NCI-H510A treated with DMSO at 0.1 percent for 48 hours (cell line): Measurements from ENCODE around the gene KIAA0930.

ENCODE experiments used
- DNase-seq: peaks from one replicate; lab custom pipeline; 2025; lab: John Stamatoyannopoulos, UW

Gene KIAA0930

DNA sequence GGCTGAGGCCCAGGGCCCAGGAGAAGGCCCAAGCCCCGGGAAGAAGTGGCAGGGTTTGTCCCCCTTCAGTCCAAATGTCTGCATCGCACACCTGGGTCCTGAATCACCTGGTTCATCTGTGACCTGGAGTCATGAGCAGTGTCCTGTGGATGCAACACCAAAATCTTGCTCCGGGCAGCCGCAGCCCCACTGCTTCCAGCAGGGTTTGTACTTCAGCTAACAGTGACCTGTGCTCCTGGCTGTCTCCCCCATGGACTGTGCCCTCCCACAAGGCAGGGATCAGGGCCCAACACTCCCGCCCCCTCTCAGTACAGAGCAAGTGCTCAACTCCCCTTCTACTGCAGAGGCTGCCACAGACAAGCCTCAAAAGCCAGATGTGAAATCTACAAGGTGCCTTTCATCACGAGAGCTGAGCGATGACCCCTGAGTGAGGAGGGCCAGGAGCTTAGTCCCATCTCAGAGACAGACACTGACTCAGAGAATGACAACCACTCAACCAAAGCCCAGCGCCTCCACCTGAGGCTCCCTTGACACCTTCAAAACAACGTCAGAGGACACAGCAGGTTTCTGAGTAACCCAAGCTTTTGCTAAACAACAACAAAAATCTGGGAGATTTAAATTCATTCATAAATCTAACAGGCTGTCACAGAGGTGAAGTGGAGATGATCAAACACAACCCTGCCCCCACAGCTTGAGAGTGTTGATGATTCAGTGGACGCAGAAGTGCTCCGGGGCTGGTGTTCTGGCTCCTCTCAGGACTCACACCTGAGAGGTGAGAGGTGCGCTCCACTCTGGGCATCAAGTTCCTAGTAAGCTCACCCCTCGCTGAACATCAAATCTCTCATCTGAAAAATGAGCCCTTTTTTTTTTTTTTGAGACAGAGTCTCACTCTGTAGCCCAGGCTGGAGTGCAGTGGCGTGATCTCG lies 3.4 kb downstream of the KIAA0930 start:
- DNase-seq: peak; percentile 73

DNA sequence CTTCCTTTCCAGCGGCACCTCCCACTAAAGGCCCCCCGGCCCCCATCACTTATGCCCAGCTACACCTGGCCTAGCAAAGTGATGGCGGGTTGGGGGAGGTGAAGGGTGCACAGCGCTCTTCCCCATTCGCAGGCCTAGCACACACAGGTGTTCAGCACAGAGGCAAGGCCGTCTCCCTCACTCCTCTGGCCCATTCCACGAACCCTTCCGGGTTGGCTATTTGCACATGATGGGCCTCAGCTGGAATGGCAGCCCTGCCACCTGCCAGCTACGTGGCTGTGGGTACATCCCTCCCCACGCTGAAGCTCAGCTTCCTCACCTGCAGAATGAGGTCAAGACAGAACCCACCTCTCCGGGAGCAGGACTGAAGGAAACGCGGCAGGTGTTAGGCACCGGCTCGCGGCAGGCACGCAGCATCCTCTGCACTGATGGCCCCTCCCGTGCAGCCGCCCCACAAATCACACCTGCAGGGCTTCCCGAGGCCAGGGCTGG lies 4.8 kb downstream of the KIAA0930 start:
- peak; percentile 22 for DNase-seq

DNA sequence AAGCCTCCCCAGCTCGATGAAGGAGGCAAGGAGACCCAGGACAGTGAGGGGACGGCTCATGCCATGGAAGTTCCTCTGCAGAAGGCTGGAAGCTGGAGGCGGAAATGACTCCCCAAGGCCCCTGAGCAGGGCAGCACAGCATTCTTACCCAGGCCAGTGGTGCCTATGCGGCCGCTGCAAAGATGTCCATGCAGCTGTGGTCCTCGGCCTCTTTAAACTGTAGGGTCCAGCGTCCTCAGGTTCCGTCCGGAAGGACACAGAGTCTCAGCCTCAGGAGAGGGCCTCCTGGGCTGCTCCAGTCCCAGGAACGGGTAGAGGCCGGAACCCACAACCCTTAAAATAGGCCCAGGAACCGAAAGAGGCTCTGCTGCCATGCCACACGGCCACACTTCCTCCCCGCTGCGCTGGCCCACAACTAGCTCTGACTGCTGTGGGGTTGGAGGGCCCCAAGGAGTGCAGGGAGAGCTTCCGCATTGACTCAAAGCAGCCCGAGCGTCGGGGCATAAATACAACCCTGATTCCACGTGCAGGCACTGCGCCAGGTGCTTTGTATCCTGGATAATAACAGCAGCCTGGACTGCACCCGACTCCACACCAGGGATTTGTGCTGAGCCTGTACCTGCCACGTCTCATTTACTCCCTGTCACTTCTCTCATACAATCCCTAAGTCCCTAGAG lies 5.5 kb downstream of the KIAA0930 start:
- DNase-seq: no peak

DNA sequence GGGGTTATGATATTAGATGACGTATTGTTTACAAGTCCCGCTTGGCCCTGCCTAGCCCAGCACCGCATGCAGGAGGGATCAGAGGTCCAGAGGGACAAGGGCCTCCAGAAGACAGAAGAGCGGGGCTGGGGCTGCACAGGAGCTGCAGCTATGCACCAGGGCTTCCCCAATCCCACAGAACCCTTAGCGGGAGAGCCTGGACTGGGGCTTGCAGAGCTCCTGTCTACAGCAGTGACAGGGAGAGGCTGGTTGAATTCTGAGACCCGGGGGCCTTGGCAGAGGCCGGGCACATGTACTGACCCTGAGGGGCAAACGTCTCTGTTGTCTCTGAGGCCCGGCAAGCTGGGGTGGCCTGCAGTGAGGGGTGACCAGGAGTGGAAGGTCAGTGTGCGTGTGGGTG lies 6.9 kb downstream of the KIAA0930 start:
- no peak for DNase-seq

DNA sequence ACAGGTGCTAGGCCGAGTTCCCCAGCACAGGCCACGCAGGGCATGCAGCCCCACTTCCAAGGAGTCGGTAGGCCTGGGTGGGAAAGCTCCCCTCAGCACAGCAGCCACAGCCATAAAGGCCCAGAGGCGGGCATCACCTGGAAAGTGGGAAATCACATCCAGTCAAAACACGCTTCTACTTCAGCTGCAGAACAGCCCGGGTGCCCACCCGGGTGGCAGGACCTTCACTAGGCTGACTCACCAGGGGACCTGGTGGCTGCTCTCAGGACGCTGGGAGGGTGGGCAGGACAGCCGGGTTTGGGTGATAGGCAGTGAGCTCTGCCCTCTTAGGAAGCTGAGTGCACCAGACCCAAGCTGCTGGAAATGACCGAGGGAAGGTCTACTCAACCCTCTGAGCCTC lies 7.3 kb downstream of the KIAA0930 start:
- no peak for DNase-seq

DNA sequence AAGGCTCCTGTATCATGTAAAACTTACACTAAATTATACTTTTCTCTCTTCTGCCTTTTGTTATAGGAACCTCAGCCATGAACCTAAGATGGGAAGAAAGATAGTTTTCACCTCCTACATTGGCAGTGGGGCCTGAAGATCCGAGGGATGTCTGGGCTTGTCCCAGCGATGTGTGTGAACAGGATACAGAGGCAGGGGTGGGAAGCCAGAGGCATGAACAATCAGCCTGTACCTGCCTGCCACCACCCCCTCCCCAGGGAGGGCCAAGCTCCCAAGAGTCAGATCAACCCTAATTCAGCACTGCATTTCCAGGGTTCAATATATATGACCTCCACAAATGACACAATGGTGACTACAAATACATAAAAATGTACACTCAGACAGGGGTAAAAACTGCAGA lies 9.4 kb downstream of the KIAA0930 start:
- no peak for DNase-seq

DNA sequence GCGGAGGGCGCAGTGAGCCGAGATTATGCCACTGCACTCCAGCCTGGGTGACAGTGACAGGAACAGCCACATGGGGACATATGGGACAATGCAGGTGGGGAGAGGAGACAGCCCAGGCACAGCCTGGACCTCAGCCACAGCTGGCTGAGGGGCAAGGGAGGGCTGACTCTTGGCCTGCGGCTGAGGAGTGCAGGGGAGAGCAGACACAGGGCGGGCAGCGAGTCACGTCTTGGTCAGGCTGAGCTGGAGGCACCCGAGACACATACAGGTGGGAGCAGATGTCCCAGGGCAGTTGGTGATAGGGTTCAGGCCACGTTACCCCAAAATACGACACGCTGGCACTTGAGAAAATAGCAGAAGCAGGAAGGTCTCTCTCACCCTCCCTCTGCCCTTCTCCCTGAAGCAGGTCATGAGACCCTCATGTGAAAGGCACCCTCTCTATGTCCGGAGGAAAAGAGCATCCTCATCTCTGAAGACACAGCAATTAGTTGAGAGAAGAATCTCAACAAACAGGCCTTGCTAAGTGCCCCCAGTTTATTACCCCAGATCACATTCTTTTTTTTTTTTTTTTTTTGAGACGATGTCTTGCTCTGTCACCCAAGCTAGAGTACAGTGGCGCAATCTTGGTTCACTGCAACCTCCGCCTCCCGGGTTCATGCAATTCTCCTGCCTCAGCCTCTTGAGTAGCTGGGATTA lies 10.5 kb downstream of the KIAA0930 start:
- no peak for DNase-seq

DNA sequence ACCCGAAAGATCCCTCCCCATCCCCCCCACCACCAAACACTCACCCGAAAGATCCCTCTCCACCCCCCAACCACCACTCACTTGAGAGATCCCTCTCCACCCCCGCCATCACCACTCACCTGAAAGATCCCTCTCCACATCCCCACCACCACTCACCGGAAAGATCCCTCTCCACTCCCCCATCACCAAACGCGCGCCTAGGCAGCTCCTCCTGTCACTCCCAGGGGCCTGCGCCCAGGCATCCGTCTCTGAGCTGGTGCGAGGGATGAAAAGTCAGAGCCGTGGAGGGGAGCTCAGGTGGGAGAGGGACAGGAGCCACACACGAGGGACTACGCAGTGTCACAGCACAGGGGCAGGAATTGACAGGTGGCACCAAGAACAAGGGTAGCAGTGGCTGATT lies 11.5 kb downstream of the KIAA0930 start:
- DNase-seq: no peak

DNA sequence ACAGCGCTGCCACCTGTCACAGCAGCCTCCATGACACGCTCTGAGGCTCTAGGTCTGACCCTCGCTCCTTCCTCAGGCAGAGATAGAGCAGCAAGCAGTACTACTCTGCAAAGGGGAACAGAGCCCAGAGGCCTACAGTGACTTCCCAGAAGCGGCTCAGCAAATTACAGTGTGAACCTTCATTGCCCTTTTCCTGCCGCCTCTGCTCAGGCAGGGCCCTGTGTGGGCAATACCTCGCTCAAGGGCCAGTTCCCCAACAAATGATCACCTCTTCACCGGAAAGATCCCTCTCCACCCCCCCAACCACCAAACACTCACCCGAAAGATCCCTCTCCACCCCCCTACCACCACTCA lies 12.3 kb downstream of the KIAA0930 start:
- no peak for DNase-seq

DNA sequence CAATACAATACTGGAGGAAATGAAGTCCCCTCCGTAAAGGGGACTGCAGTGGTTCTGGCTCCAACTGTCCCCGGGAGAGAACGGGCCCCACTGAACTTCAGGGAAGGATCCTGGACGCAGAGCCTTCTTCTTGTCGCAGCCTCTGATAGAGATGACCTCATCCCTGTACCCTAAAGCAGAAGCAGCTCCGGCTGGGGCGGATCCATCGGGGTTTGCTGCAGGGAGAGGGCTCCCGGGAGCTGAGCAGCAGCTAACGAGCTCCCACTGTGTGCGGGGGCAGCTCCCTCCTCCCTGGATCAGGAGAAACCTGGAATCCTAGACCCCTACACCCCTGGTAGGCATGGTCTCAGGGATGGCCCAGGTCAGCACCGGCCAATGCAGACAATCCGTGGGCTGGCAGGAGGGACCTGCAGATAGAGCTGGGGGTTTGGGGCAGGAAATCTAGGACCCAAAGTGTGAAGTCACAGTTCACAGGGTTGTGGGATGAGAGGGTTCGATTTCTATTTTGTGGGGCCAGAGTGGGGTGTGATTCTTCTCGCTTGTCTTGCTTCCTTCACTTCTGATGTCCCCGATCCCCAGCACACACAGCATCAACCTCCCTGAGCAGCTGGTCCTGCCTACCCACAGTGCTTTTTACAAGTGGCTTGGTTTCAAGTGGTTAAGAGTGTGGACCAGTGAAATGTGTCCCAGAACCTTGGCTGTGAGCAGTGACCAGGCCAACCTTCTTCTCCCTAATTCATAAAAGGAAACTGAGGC lies 12.9 kb downstream of the KIAA0930 start:
- DNase-seq: no peak

DNA sequence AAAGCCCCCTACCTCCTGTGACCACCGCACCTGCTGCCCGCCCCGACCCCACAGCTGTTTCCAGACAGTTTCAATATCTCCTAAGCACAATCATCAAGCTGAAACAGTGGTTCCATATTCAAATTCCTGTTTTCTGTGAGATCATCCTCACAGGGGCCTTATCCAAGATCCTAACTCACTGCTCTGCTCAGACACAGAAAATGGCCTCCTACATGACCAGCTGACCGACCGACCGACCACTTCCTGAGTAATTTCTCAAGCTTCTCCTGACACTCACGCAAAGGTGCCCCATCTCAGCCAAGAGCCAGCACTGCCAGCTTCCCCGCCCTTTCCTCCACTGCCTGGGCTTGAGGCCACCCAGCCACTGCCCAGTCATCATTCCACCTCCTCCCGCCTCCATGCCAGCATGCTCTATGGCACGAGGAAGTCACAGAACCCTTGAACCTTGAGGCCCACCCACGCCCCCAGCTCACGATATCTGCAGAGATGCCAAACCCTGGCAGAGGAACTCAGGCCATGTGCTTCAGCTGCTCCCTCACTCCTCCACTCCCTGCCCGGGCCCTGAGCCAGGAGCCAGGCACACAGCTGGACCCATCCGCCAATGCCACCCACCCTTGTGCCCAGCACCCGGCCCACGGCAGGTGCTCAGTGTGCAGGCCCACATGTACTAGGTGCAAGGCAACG lies 14.0 kb downstream of the KIAA0930 start:
- DNase-seq: no peak

DNA sequence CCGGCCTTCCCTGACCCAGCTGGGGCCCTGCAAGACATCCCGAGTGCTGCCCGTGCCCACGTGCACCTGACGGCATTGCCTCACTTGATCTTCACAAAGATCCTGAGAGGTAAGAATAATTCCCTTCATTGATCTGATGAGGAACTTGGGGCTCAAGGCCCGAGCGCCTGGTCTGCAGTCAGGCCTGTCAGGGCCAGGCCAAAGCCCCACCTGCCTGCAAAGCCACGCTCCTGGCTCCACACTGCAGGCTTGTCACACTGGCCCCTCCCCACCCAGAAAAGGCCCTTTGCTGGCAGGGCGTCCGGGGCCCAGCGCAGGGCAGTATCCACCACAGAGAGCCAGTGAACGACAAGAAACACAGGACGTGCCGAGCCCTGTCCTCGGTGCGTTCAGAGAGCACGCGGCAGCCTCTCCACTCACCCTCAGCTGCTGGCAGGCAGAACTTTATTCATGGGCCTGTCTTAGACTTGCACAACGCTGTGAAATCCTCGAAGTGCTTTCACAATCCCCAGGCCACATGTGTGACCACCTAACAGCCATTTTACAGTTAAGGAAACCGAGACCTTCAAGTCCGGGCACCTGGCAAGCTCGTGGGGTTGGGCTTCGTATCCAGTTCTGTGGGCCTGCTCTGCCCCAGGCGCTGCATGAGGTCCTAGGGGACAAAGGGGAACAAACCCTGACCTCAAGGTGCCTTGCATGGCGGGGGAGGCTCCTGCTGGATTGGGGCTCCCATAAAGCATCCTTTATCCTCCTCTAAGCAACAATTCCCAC lies 14.8 kb downstream of the KIAA0930 start:
- DNase-seq: no peak

DNA sequence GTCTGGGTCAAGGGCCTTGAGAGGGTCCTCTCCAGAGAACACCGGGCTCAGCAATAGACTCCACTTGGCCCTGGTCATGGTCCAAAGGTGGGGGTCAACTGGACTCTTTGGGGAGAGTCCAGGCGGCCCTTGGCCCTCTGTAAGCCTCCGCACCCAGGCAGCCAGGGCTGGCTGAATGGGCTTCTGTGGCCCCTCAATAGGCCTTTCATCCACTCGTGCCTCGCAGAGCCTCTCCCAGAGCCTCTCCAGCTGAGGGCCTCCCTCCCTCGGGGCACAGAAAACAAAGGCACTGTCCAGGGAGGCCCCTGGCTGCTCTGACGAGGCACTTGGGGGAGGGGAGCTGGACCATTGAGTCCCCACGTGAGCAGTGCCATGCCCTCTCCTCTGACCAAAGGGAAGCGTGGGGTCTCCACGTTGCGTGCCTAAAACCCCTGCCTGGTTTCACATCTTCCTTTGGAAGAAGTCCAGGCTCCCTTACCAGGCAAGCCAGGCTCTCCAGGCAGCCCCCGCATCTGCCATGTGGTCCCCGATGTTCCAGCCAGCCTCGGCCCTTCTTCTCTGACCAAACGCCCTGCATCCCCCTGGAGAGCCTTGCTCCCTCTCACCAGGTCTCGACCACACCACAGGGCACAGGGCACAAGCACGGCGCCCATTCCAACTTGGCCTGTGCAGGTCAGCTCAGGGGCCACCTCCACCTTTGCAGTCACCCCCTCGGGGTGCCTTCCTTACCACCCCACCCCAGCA lies 15.5 kb downstream of the KIAA0930 start:
- no peak for DNase-seq

DNA sequence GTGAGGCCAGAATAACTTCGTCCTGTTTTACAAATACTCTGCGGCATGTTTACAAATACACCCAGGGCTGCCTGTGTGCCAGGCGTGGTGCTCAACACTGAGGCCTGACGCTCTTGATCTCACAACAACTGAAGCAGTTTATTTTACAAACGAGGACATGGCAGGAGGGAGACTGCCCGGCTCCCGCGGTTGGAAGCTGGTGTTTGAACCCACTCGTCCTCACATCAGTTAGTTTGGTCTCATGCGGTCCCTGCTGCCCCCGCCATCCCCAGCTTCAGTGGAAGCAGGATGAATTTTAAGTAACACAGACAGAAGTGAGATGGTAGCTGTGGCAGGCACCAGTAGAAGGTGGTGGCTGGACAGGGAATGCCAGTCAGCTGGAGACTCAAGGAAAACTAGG lies 16.4 kb downstream of the KIAA0930 start:
- DNase-seq: no peak

DNA sequence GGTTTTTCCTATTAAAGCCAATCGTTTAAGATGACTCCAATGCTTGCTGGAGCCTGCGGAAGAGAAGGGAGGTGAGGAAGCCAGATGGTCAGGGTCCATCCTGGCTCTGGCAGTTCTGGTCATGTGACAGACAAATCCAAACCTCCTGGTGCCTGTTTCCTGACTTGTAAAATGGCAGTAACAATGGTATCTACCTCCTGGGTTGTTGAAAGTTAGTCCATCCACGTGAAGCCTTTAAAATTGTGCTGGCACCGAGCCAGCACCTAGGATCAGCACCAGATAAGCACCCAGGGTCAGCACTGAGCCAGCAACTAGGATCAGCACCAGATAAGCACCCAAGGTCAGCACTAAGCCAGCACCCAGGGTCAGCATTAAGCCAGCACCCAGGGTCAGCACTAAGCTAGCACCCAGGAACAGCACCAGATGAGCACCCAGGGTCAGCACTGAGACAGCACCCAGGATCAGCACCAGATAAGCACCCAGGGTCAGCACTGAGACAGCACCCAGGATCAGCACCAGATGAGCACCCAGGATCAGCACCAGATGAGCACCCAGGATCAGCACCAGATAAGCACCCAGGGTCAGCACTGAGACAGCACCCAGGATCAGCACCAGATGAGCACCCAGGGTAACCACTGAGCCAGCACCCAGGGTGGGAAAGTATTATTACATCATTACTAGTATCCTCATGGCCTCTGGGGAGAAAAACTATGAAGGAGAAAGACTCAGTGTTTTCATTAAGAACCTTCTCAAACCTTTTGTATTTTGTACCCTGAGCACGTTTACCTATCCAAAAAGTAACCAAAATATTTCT lies 17.2 kb downstream of the KIAA0930 start:
- DNase-seq: no peak

DNA sequence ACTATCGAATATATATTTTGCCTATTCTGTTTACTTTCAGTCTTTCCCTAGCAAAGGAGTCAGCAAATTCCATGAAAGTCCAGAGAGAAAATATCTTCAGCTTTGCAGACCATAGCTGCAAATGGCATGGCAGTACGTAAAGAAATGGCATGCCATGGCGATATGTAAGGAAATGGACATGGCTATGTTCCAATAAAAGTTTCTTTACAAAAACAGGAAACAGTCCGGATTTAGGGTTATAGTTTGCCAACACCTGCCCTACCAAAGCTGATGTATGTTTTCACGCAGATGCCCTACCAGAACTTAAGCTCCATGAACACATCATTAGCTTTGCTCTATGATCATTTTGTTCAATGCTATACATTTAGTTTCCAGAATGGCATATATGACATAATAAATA lies 19.5 kb downstream of the KIAA0930 start:
- DNase-seq: no peak

DNA sequence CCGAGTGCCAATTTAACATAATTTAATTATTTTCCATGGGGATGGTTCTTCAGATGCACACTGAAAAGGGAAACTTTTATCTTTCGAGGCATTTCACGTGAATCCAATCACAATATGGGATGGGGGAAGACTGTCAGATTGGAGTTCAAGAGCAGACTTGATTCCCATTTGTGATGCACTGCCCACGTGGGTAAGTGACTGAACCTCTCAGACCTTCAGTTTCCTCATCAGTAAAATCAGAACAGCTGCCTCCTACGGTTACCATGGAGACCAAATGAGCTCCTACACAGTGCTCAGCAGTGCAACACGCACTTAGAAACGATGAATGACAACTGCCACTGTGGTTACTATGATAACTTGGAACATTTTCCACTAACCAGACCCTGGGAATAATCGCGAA lies 21.7 kb downstream of the KIAA0930 start:
- peak; percentile 2 for DNase-seq

DNA sequence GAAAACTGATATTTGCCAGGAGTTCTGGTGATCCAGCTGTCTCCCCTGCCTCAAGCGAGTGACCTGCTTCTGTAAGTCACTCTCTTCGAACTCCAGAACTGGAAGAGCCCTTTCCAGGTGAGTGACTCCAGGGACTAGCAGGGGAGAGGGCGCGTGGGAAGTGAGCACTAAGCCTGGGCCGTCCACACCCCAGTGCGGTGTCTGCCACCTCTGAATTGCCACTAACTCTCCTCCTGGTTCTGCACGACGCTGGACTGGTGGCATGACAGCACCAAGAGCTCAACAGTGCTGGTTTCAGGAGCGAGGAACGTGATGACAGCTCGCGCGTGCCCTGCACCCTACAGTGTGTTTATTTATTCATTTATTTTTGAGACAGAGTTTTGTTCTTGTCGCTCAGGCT lies 22.9 kb downstream of the KIAA0930 start:
- DNase-seq: no peak

DNA sequence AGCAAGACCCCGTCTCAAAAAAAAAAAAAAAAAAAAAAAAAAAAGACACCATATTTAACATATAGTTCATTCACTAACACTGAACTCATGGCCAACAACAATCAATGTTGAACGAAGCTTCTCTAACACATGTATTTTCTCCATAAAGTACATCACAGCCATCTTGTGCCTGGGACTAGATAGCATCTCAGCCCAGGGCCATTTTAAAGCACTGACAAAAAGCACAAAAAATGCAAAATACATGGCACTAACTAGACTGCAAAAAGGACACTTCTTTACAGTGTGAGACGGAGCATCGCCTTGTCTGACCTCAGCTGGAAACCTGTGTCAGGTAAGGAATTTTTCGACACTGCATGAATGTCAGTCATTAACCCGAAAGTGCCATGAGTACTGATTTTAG lies 23.3 kb downstream of the KIAA0930 start:
- DNase-seq: no peak
